Non-pigmented ciliary epithelial cell (primary cell): Measurements from ENCODE around the gene POPDC2.
"Not testable (repeated sequence)": the region's sequence is repeated elsewhere in the genome, so short reads cannot be mapped to it uniquely, and the experiment has no call there.

ENCODE experiments used
- DNase-seq: peaks from one replicate; pipeline ENCODE4 v3.0.0-alpha.2; 2010; ENCODE audit warnings: low read depth

POPDC2 gene, protein sequence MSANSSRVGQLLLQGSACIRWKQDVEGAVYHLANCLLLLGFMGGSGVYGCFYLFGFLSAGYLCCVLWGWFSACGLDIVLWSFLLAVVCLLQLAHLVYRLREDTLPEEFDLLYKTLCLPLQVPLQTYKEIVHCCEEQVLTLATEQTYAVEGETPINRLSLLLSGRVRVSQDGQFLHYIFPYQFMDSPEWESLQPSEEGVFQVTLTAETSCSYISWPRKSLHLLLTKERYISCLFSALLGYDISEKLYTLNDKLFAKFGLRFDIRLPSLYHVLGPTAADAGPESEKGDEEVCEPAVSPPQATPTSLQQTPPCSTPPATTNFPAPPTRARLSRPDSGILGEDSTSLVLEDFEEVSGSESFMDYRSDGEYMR

DNA sequence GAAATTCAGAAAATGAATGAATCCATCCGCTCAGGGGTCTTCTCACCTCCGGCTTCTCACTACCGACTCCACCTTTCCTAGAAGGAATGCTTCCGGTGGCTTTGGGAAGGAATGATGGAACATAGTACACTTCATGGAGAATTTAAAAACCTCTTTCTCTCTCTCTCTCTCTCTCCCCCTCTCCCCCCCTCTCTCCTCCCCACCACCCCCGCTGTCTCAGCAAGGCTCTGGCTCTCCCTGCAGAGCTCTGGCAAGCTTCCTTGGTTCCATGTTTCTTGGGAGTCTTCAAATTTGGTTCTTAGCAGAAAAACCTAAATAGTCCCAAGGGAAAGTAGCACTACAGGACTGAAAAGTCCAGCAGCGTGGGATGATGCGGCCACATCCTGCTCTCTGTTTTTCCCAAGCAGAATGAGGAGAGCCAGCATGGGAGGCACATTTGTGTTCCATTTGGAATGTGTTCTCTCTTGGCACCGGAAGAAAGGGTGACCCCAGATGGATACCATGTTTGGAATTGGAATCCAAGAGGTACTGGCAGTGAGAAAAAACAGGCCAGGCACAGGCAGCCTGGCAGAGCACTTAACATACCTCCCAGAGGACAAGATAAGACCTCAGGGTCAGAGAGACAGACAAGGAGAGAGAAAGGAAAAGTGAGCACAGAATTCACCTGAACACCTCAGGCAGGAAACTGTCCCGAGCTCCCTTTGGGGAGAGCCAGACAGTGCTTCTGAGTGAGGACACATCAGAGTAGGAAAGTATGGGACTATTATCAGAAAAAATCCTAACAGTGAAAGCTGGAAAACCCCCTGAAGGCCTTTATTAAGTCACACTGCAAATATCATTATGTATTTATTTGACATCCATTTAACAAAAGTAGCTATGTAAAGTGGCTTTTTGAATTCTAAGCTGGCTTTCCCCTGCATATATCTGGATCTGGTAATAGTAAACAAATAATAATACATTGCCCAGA, at the start of gene POPDC2:
TSS of gene POPDC2 (minus strand) at position 116 of the 967 bp plus-strand sequence. CDS start 166 bp downstream, outside the sequence.
- DNase-seq = no peak

DNA sequence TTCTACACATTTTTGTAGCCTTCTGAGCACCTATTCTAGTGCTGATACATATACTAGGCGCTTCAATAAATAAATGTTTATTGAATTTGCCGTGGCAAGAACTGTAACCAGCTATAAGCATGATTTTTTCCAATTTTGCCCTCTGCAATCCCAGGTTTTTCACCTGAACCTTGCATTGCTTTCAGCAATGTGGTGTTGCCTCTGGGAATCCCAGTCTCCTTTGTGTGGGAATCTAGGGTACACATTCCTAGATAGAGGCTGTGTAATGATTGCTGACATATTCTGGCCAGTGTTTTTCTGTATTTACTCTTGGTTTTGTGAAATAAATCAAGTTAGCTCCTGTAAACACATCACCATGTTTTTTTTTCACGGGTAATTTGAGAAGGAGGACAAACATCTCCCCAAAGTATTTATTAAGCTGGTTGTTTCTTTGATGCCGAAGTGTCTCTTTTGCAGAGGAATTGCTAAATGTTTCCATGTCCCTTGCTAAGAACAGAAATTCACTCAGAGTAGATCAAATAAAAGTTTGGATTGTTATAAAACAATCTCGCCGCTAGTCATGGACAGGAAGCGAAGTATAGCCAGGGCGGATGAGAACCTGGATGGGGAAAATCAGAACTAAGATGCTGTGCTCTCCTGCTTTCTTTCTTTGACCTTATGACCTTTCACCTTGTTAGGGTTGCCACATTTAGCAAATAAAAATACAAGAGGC, 43.6 kb upstream of the POPDC2 start:
- no peak for DNase-seq

DNA sequence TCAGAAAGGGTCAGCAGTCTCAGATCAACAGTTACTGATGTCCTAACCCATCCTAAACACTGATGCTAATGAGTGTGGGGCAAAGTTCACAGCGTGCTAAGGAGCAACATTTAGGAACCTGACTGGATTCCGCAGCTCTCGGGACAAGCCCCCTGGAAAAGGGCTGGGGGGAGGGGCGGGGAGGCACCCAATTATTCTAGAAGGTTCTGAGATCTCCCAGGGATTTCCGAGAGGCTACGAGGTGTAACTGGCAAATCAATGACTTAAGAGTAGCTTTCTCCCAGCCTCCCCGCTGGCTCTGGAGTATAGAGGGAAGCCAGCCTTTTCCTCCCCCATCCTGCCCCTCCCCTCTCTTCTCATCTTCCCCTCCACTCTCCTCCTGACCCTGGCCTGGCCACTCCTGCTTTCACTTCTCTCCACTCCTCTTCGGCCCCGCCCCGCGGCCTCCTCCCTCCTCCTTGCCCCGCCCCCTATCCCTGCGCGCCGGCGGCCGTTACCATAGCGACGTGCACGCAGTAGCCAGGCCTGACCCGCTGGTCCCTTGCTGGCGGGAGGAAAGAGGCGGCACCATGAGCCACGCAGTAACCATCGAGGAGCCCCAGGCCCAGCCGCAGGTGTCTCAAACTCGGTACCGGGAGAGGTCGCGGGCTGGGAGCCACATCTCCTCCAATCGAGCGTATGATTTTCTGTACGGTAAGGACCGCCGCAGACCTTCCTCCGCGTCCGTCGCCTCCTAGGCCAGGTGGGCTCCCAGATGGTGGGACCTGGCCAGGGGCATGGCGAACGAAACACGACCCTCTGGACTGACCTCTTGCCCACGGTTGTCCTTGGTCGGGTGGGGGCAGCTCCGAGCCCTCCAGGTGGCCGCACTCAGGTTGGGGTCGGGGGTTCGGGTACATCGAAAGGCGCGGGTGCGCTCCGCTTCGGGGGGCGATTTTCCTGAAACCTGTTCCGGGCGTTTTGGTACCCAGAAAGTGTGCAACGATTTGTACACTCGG, 42.4 kb upstream of the POPDC2 start, which contains the start of gene CFAP91:
TSS of gene CFAP91 (plus strand) at position 493 of the 998 bp plus-strand sequence. CDS start at position 570, 77 bp downstream.
- DNase-seq = peak; percentile 68

DNA sequence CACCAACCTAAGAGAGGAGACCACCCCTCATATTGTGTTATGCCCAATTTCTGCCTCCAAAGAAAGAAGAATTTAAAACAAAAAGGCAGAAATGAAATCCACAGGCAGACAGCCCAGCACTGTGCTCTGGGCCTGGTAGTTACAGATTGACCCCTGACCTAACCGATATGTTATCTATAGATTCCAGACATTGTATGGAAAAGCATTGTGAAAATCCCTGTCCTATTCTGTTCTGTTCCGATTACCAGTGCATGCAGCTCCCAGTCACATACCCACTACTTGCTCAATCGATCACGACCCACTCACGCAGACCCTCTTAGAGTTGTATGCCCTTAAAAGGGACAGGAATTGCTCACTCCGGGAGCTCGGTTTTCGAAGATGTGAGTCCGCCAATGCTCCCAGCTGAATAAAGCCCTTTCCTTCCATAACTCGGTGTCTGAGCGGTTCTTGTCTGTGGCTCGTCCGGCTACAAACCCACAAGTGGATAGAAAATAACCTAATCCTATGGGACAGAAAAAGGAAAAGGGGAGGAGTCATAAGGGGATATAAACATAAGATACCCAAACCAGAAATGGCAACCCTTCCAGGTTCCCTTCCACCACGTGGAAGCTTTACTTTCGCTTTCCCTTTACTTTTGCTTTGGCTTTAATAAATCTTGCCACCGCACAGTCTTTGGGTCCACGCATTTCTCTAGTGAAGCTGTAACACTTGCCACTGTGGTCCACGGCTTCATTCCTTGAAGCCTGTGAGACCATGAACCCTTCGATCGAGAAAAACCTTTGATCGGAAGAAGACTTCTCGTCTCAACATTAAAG, 40.7 kb upstream of the POPDC2 start:
- DNase-seq = no peak

DNA sequence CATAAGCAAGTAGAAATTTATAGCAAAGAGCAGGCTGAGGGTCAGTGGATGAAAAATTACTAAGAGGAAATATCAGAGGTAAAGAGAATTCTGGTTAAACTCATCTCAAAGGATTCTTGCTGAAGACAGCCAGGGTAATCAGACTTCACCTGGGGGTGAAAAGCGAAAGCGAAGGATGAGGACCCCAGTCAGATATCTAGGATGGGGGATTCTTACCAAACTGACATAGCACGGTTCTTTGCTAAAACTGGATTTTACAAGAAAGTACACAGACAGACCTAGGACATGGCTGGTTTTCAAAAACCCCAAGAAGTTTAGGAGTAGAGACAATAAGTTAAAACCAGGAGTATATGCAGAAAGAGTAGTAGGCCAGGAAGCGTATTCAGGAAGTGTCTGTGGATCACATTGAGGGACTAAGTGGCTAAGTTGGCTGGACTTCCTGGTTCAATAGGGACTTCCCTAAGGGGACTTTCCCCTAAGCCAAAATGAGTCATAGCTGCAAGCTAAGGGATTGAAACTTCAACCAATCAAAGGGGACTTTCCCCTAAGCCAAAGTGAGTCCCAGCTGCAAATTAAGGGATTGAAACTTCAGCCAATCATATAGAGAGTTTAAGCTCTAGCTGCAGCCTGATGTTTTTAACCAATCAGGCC, 40.0 kb upstream of the POPDC2 start:
- DNase-seq = no peak

DNA sequence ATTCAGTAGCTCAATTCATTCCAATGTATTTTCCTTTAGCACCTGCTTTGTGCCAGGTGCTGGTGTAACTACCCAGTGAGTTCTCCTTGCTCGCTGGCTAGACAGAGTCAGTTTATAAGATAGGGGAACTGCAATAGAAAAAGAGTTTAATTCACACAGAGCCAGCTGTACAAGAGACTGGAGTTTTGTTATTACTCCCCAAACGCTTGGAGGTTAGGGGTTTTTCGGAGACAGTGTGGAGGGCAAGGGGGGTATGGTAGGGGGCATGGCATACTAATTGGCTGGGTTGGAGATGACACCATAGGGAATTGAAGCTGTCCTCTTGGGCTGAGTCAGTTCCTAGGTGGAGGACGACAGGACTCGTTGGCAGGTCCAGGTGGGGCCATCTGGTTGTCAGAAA, 37.0 kb upstream of the POPDC2 start:
- DNase-seq = no peak

DNA sequence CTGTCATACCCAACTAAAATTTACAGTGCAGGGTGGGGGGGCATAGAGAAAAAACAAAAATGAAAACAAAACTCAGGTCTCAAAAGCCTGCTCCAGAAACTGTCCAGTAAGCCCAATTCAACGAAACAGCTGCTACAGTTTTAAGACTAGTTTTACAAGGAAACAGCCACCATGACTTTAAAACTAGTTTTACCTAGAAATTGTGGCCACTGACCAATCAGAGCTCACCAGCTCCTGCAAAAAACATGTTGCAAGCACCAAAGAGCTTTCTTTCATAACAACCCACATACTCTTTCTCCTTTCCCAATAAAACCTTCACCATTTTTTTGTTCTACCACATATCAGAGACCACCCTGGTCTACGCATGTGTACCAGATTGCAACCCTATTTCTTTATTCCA, 35.1 kb upstream of the POPDC2 start:
- no peak for DNase-seq

DNA sequence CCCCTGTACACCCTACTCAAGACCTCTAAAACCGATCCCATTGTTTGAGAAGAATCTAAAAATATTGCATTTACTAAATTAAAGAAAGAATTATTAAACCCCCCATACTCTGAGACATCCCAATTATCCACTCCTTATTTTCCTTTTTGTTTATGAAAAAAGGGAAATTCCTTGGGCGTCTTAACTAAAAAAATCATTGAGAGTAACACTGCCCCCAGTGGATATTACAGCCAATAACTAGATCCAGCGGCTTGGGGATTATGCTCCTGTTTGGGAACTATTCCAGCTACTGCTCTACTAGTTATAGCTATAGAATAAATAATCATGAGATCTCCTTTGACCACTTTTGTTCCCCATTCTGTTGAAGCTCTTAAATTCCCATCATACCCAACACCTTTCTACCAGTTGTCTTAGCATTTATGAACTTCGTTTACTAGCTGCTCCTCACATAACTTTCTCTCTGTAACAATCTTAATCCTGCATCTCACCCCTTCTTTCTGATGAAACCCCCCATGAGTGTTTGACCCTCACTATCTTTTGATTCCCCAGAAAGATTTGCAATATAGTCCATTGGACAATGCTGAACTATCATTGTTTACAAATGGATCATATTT, 29.8 kb upstream of the POPDC2 start:
- no peak for DNase-seq

DNA sequence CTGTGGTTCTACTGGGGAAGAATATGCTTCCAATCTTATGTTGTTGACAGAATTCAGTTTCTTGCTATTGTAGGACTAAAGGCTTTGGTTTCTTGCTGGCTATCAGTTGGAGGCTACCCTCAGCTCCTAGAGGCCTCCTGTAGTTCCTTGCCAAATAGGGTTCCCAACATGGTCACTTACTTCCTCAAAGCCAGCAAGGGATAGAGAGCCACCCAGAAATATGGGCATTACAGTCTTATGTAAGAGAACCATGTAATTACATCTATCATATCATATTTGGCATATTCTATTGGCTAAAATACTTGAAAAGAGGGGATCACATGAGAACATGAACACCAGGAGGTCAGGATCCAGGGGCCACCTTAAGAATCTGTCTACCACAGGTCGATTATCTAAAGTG, 23.0 kb upstream of the POPDC2 start:
- DNase-seq = no peak

DNA sequence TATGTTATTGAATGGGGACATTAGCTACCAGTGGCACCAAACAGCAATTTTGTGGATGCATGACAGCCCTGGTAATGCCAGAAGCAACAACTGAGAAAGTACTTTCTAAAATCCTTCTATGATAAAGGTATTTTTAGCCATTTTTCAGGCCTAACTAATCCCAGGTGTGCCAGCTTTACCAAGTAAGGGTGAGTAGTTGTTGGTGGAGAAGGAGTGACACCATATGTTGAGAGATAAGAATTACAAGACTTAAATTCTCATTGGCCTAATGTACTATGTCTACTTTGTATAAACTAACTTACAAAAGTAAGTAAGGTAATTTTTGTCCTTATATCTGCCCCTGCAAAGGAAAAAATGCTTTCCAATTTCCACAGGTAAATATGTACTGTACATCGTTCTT, 20.9 kb upstream of the POPDC2 start:
- no peak for DNase-seq

DNA sequence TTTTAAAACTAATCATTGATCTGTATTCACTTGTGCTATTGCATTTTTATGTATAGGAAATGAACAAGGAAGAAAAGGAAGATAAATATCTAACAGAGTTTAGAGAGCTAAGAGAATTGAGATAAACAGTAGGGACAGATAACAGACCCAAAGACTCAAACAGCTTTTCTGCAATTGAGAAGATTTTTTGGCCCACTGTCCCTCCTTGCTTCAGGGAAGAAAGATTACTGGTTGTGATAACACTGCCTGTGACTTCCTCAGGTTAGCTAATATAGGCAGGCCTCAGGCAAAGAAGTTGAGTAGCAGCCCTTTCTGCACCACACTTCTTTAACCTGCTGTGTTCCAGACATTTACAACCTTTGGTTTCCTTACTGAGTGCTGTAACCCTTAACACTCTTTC, 19.5 kb upstream of the POPDC2 start:
- DNase-seq = no peak

DNA sequence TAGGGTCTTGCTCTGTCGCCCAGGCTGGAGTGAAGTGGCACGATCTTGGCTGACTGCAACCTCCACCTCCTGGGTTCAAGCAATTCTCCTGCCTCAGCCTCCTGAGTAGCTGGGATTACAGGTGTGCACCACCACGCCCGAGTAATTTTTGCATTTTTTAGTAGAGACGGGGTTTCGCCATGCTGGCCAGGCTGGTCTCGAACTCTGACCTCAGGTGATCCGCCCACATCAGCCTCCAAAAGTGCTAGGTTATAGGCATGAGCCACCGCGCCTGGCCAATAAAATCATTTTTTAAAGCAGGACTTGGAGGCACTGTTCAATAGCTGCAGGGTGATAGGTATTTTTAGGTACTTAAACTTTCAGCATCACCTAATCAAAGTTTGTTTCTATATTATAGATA, 17.8 kb upstream of the POPDC2 start:
- not testable (repeated sequence) for DNase-seq

DNA sequence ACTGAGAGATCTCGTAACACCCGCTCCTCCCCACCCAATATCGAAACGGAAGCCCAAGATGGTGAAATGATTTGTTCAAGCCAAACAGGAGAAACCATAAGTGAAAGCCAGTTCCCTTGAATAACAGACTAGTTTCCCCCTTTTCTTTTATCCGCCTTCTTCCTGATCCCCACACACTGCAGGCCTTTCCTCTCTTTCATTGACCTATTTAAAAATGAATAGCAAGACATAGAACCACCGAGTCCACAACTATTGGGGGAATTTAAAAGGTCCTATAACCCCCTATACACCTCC, 17.2 kb upstream of the POPDC2 start:
- DNase-seq = no peak

DNA sequence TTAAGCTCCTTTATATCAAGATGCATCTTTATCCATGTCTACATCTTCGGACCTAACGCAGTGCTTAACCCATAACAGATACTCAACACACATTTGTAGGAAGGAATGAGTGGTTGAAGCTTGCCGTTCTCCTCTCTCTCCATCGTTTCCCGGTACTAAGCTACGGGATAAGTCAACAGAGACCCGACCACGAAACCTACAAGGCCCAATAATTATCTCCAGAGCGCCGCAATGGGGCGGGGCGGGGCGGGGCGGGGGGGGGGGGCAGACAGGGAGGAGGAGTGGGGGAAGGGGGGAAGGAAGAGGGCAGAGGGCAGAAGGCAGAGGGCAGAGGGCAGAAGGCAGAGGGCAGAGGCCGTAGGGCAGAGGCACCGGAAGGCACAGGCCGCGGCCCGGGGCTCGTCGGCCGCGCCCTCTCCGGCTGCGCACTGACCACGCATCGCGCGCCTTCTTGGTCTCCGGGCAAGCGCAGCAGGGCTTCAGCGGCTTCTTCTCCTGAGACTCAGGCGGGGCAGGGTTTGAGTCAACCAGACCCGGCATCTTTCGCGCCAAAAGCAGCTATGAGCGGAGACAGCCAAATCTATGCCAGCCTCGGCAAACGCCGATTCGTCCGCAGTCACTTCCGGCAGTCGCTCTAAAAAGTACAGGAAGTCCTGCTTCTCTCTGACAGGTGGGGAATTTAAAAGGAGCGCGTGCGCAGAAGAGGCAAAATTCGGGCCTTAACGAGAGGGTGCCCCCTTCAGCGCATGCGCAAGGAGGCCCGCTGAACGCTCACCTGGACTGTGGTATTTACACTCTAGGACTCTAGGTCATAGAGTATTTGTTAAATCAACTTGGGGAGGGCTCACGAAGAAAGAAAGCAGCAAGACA, 16.6 kb upstream of the POPDC2 start, which contains the start of gene COX17:
TSS of gene COX17 (minus strand) at position 636 of the 870 bp plus-strand sequence. CDS start at position 540, 96 bp downstream.
- DNase-seq = peak; percentile 79

DNA sequence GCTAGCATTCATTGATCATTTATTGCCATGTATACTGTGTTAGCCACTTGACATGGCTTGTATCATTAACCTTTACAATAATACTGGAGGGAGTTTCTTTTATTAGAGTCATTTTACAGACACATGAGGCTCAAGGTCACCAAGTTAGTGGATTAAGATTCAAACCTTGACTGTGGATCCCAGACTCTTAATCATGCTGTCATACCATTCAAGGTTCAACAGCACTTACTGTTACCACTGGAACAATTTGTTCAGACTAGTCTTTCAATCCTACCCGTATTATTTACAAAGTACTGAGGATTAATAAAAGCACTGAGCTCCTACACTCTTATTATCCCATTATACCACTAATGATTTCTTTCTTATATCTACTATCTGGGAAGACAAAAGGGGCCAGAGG, 15.6 kb upstream of the POPDC2 start:
- no peak for DNase-seq

DNA sequence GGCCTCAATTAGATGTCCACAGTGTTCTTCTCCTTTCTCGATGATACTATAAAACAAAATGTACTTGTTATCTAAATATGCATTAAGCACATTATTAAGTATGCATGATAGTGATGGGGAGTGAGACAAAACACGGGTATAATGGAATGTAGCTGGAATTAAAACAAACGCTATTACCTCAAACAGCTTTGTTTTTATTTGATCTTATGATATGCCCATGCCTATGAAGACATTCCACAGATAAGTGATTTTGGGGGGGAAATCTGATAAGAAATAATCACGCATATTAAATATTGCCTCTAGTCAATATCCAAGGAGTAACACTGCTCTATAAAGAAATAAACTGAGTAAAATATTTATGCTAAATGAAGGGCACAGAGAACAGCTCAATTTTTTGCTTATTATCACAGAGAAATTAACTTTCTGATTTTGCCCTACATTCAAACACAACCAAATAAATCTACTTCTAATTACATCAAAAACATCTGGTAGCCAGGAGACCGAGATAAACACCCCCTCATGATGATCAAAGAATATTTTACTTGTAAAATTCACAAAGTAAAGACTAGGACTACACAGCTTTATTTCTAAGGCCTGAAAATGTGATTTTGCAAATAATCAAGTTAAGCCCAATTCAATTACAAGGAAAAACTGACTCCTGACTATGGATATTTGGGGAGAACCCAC, 14.9 kb upstream of the POPDC2 start:
- DNase-seq = no peak

DNA sequence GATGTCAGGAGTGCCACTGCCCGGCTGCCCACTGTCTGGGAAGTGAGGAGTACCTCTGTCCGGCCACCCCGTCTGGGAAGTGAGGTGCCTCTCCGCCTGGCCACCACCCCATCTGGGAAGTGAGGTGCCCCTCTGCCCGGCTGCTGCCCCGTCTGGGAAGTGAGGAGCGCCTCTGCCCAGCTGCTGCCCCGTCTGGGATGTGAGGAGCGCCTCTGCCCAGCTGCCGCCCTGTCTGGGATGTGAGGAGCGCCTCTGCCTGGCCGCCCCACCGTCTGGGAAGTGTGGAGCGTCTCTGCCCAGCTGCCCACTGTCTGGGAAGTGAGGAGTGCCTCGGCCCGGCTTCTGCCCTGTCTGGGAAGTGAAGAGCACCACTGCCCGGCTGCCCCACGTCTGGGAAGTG, 13.5 kb upstream of the POPDC2 start:
- DNase-seq = no peak

DNA sequence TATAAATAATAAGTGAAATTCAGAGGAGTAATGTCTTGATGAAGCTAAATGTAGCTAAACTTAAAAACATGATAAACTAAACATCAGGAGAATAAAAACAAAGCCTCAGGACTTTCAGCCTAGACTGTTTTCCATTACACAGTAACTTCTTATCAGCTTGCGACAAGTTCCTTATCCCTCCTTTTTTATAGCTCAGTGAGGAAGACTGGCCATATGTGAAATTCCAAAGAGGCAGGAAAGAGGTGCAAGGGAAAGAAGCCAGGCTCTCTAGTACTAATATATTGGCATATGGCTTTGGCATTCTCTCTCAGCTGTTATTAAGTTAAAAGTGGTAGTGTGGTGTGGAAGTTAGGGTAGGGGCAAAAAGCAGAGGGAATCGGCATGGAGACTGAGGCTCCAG, 12.4 kb upstream of the POPDC2 start:
- no peak for DNase-seq
